ENCODE measurements around the gene JAZF1. TPM values are rescaled to one million over a fixed set of nuclear protein-coding genes. Genes with fewer than 3 reads are reported as not detected.

Gene JAZF1
- total and polyA plus RNA-seq, 4 experiments from 2014 or later: 3.7 to 8.3 (median 4.7) TPM

DNA sequence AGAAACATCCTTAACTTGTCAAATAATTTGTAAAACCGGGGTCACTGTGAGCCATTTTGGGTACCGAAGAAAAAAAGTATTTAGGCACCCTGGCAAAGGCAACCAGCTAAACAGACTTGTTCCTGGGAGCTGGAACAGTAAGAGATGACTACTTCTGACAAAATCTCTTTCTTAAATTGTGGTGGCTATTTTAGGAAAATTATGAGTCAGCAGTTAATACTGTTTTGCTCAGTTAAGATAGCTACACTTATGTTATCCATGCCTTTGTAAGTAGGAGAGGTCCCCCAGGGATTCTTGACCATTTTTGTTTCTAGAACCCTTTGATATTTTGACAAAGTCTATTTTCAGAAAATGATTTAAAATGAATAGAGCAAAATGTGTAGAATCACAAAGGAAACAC is 372.0 kb downstream of the JAZF1 start:
- intact Hi-C loops (cut with micrococcal nuclease): no loop called here
- Mint-ChIP-seq H3K4me3 (no peak overlapping the region), H3K27ac (no peak overlapping the region), H3K27me3 (no peaks in the 10 kb centered on the region), H3K36me3 (peaks cover 21 to 51% of the 10 kb centered on the region in 2 donors), H3K9me3 (no peaks in the 10 kb centered on the region), H3K4me1 (peaks cover 5 to 28% (median 15%) of the 10 kb centered on the region in 4 donors)
- CTCF ChIA-PET (ENCODE audit: partially characterized antibody): no interaction called here
- no peak overlapping the region for H3K27ac ChIP-seq (ENCODE audit: low read depth, low read length)
- no peak for DNase-seq
- no peaks in the 10 kb centered on the region for H3K27me3 ChIP-seq (ENCODE audit: insufficient read depth, low read length)
- no peaks in the 10 kb centered on the region for H3K4me1 ChIP-seq (ENCODE audit: insufficient read depth, low read length)
- no peaks in the 10 kb centered on the region for H3K9me3 ChIP-seq (ENCODE audit: control insufficient read depth in 1 of 2, low read length in 2 of 2)
- peaks cover 5% of the 10 kb centered on the region for H3K36me3 ChIP-seq (ENCODE audit: insufficient read depth, low read length)
- POLR2A ChIA-PET (ENCODE audit: partially characterized antibody): no interaction called here
- no peak overlapping the region for H3K4me3 ChIP-seq (ENCODE audit: low read length in 2 of 2)

DNA sequence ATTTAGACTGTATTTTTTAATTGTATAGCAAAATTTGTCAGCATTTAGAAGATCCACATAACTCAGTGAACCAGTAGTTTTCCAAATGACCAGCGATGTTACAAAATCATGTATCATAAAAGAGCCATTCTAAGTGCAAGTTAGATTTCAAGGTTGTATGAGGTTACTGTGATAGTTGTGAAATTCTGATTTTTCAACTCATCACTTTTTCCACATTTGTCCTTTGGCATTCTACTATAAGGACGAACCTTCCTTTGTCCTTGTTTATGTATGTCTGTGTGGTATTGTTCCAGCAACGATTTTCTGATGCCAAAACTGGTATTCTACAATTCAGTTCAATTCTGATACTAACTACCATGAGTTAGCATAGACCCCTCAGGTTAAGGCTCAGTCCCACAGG is 376.5 kb downstream of the JAZF1 start:
- Mint-ChIP-seq H3K27ac (no peak overlapping the region), H3K36me3 (peaks cover 29 to 56% of the 10 kb centered on the region in 2 donors), H3K9me3 (no peaks in the 10 kb centered on the region), H3K4me1 (peaks cover 5 to 19% (median 10%) of the 10 kb centered on the region in 4 donors), H3K4me3 (no peak overlapping the region), H3K27me3 (no peaks in the 10 kb centered on the region)
- DNase-seq: no peak
- CTCF ChIA-PET (ENCODE audit: partially characterized antibody): no interaction called here
- no peaks in the 10 kb centered on the region for H3K4me1 ChIP-seq (ENCODE audit: insufficient read depth, low read length)
- no peak overlapping the region for H3K27ac ChIP-seq (ENCODE audit: low read depth, low read length)
- peaks cover 12% of the 10 kb centered on the region for H3K36me3 ChIP-seq (ENCODE audit: insufficient read depth, low read length)
- intact Hi-C loops (cut with micrococcal nuclease): no loop called here
- H3K9me3 ChIP-seq (ENCODE audit: control insufficient read depth in 1 of 2, low read length in 2 of 2): no peaks in the 10 kb centered on the region
- H3K27me3 ChIP-seq (ENCODE audit: insufficient read depth, low read length): no peaks in the 10 kb centered on the region
- H3K4me3 ChIP-seq (ENCODE audit: low read length in 2 of 2): no peak overlapping the region
- POLR2A ChIA-PET (ENCODE audit: partially characterized antibody): no interaction called here

GRCh38 chr7:27802999-27803398 is 377.6 kb downstream of the JAZF1 start:
- ChIA-PET POLR2A (ENCODE audit: partially characterized antibody) (no interaction called here), CTCF (ENCODE audit: partially characterized antibody) (no interaction called here)
- Histone ChIP-seq H3K27me3 (ENCODE audit: insufficient read depth, low read length) (no peaks in the 10 kb centered on the region), H3K27ac (ENCODE audit: low read depth, low read length) (no peak overlapping the region), H3K36me3 (ENCODE audit: insufficient read depth, low read length) (peaks cover 12% of the 10 kb centered on the region), H3K4me3 (ENCODE audit: low read length in 2 of 2) (no peak overlapping the region), H3K4me1 (ENCODE audit: insufficient read depth, low read length) (no peaks in the 10 kb centered on the region), H3K9me3 (ENCODE audit: control insufficient read depth in 1 of 2, low read length in 2 of 2) (no peaks in the 10 kb centered on the region)
- H3K27me3 Mint-ChIP-seq: no peaks in the 10 kb centered on the region
- H3K4me1 Mint-ChIP-seq: peaks cover 0 to 20% (median 9%) of the 10 kb centered on the region in 4 donors
- intact Hi-C loops (cut with micrococcal nuclease): no loop called here
- no peaks in the 10 kb centered on the region for H3K9me3 Mint-ChIP-seq
- no peak overlapping the region for H3K4me3 Mint-ChIP-seq
- no peak for DNase-seq
- peaks cover 36 to 49% of the 10 kb centered on the region in 2 donors for H3K36me3 Mint-ChIP-seq
- H3K27ac Mint-ChIP-seq: no peak overlapping the region

- no peaks in the 10 kb centered on the region for H3K27me3 ChIP-seq (ENCODE audit: insufficient read depth, low read length)
- no peak overlapping the region for H3K4me3 ChIP-seq (ENCODE audit: low read length in 2 of 2)
- ChIA-PET CTCF (ENCODE audit: partially characterized antibody) (interaction anchor here (1.0 kb wide), 1 partner anchor 14 kb away, joined by 4 read pairs; no protein-coding TSS in a partner anchor), POLR2A (ENCODE audit: partially characterized antibody) (no interaction called here)
- DNase-seq: no peak
- no peak overlapping the region for H3K4me3 Mint-ChIP-seq
- no peaks in the 10 kb centered on the region for H3K4me1 ChIP-seq (ENCODE audit: insufficient read depth, low read length)
- intact Hi-C loops (cut with micrococcal nuclease): no loop called here
- H3K27ac Mint-ChIP-seq: no peak overlapping the region
- peaks cover 0 to 12% (median 3%) of the 10 kb centered on the region in 4 donors for H3K4me1 Mint-ChIP-seq
- H3K36me3 ChIP-seq (ENCODE audit: insufficient read depth, low read length): peaks cover 34% of the 10 kb centered on the region
- H3K27me3 Mint-ChIP-seq: no peaks in the 10 kb centered on the region
- peaks cover 51 to 56% of the 10 kb centered on the region in 2 donors for H3K36me3 Mint-ChIP-seq
- H3K27ac ChIP-seq (ENCODE audit: low read depth, low read length): no peak overlapping the region
- no peaks in the 10 kb centered on the region for H3K9me3 ChIP-seq (ENCODE audit: control insufficient read depth in 1 of 2, low read length in 2 of 2)
- H3K9me3 Mint-ChIP-seq: no peaks in the 10 kb centered on the region
These were observed 381.4 kb downstream of the JAZF1 start for GRCh38 chr7:27799212-27799611.

DNA sequence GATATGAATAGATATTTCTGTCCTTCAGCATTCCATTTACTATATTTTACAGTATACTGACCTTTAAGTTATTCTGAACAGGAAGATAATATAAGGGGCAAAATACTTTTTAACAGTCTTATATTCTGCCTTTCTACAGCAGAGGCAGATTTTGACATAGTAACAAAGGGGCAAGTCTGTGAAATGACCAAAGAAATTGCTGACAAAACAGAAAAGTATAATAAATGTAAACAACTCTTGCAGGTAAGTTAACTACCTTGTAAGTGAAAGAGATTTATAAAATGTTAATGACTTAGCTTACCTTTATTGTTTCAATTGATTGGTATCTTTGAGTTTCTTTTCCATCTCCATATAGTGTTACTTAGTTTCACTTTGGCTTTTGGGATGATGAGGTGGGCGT is 384.6 kb downstream of the JAZF1 start:
- Mint-ChIP-seq H3K4me1 (peaks cover 0 to 4% (median under 1%) of the 10 kb centered on the region in 4 donors), H3K9me3 (no peaks in the 10 kb centered on the region), H3K36me3 (peaks cover 55% of the 10 kb centered on the region in 2 donors), H3K4me3 (no peak overlapping the region), H3K27ac (no peak overlapping the region), H3K27me3 (no peaks in the 10 kb centered on the region)
- DNase-seq: no peak
- peaks cover 29% of the 10 kb centered on the region for H3K36me3 ChIP-seq (ENCODE audit: insufficient read depth, low read length)
- intact Hi-C loops (cut with micrococcal nuclease): no loop called here
- no peaks in the 10 kb centered on the region for H3K4me1 ChIP-seq (ENCODE audit: insufficient read depth, low read length)
- H3K9me3 ChIP-seq (ENCODE audit: control insufficient read depth in 1 of 2, low read length in 2 of 2): no peaks in the 10 kb centered on the region
- no peaks in the 10 kb centered on the region for H3K27me3 ChIP-seq (ENCODE audit: insufficient read depth, low read length)
- H3K27ac ChIP-seq (ENCODE audit: low read depth, low read length): no peak overlapping the region
- ChIA-PET POLR2A (ENCODE audit: partially characterized antibody) (no interaction called here), CTCF (ENCODE audit: partially characterized antibody) (no interaction called here)
- H3K4me3 ChIP-seq (ENCODE audit: low read length in 2 of 2): no peak overlapping the region

DNA sequence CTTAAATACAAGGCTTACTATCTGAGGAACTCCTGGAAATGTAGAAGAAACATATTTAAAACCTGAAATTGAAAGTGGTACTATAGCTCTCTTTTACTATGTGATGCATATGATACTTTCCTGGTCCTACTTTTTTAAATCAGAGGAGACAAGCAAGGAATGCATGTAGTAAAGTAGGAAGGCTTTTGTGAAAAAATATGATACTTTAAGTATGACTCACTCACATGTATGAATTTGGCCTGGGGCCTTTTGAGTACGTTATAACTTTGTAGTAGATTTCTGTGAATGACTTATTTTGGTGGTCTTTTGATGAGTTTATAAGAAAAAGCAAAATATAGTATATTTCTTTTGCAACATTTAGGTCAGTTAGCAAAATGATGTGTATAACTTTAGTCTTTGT is 386.8 kb downstream of the JAZF1 start:
- Mint-ChIP-seq H3K27ac (no peak overlapping the region), H3K4me3 (no peak overlapping the region), H3K36me3 (peaks cover 53 to 65% of the 10 kb centered on the region in 2 donors), H3K27me3 (no peaks in the 10 kb centered on the region), H3K9me3 (no peaks in the 10 kb centered on the region), H3K4me1 (peaks cover 0 to 5% (median under 1%) of the 10 kb centered on the region in 4 donors)
- CTCF ChIA-PET (ENCODE audit: partially characterized antibody): no interaction called here
- POLR2A ChIA-PET (ENCODE audit: partially characterized antibody): no interaction called here
- no peaks in the 10 kb centered on the region for H3K9me3 ChIP-seq (ENCODE audit: control insufficient read depth in 1 of 2, low read length in 2 of 2)
- H3K4me1 ChIP-seq (ENCODE audit: insufficient read depth, low read length): no peaks in the 10 kb centered on the region
- peaks cover 30% of the 10 kb centered on the region for H3K36me3 ChIP-seq (ENCODE audit: insufficient read depth, low read length)
- intact Hi-C loops (cut with micrococcal nuclease): no loop called here
- no peaks in the 10 kb centered on the region for H3K27me3 ChIP-seq (ENCODE audit: insufficient read depth, low read length)
- H3K27ac ChIP-seq (ENCODE audit: low read depth, low read length): no peak overlapping the region
- DNase-seq: no peak
- H3K4me3 ChIP-seq (ENCODE audit: low read length in 2 of 2): no peak overlapping the region

GRCh38 chr7:27788437-27788836 is 392.2 kb downstream of the JAZF1 start:
- intact Hi-C loops (cut with micrococcal nuclease): no loop called here
- Histone ChIP-seq H3K27me3 (ENCODE audit: insufficient read depth, low read length) (no peaks in the 10 kb centered on the region), H3K4me1 (ENCODE audit: insufficient read depth, low read length) (no peaks in the 10 kb centered on the region), H3K9me3 (ENCODE audit: control insufficient read depth in 1 of 2, low read length in 2 of 2) (no peaks in the 10 kb centered on the region), H3K36me3 (ENCODE audit: insufficient read depth, low read length) (peaks cover 23% of the 10 kb centered on the region), H3K27ac (ENCODE audit: low read depth, low read length) (no peak overlapping the region), H3K4me3 (ENCODE audit: low read length in 2 of 2) (no peak overlapping the region)
- no peak for DNase-seq
- Mint-ChIP-seq H3K9me3 (no peaks in the 10 kb centered on the region), H3K4me1 (peaks cover 4 to 11% (median 5%) of the 10 kb centered on the region in 4 donors), H3K4me3 (no peak overlapping the region), H3K27me3 (no peaks in the 10 kb centered on the region), H3K36me3 (peaks cover 39 to 66% of the 10 kb centered on the region in 2 donors), H3K27ac (peak overlapping the region in 1 of 7 donors; percentile 76)
- CTCF ChIA-PET (ENCODE audit: partially characterized antibody): interaction anchor here (1.2 kb wide), 1 partner anchor 232 kb away, joined by 3 read pairs; no protein-coding TSS in a partner anchor
- POLR2A ChIA-PET (ENCODE audit: partially characterized antibody): no interaction called here

All from CD4-positive, alpha-beta memory T cell (primary cell).